GM23338 (cell line): ENCODE measurements around the gene DCAF5. TPM values are rescaled to one million over a fixed set of nuclear protein-coding genes. Genes with fewer than 3 reads are reported as not detected.

Experiments
- ATAC-seq: fragments of 200-7000 bp; cut with Tn5 transposase; 3 replicates; pipeline ENCODE4 v1.9.1; 2020
- DNase-seq: peaks from one replicate; pipeline ENCODE4 v3.0.0-alpha.2; 2015; ENCODE audit warnings: low spot score
- H2AFZ ChIP-seq: fragments of 200-600 bp; sonication (generic); 2 replicates; pipeline ENCODE4 v1.8.0; 2016; ENCODE audit warnings: antibody characterized with exemption, mild to moderate bottlenecking, moderate library complexity
- H3F3A ChIP-seq: fragments of 200-600 bp; sonication (generic); replicated peaks from 2 replicates; pipeline ENCODE4 v1.8.0; 2017; ENCODE audit warnings: antibody characterized with exemption, mixed run types, low read depth
- H3K27ac ChIP-seq: fragments of 200-600 bp; sonication (generic); 2 replicates; pipeline ENCODE4 v1.6.1; 2016; ENCODE audit warnings: low read depth
- H3K27me3 ChIP-seq: fragments of 200-600 bp; sonication (generic); 2 replicates; pipeline ENCODE4 v1.8.0; 2016; ENCODE audit warnings: mild to moderate bottlenecking, mixed run types, moderate library complexity; ENCODE audit not compliant: insufficient read depth
- H3K36me3 ChIP-seq: fragments of 200-600 bp; sonication (generic); 2 replicates; pipeline ENCODE4 v1.8.0; 2016; ENCODE audit warnings: mild to moderate bottlenecking; ENCODE audit not compliant: insufficient read depth
- H3K4me1 ChIP-seq: fragments of 200-600 bp; sonication (generic); 2 replicates; pipeline ENCODE4 v1.8.0; 2016; ENCODE audit warnings: mild to moderate bottlenecking, moderate library complexity; ENCODE audit not compliant: insufficient read depth
- H3K4me2 ChIP-seq: fragments of 200-600 bp; sonication (generic); 2 replicates; pipeline ENCODE4 v1.7.1; 2017; ENCODE audit warnings: mixed run types
- H3K4me3 ChIP-seq: fragments of 200-600 bp; sonication (generic); 2 replicates; pipeline ENCODE4 v1.6.1; 2016; ENCODE audit warnings: mixed run types
- H3K79me2 ChIP-seq: fragments of 200-600 bp; sonication (generic); replicated peaks from 2 replicates; pipeline ENCODE4 v1.8.0; 2017; ENCODE audit warnings: mild to moderate bottlenecking; ENCODE audit not compliant: insufficient read depth
- H3K9me2 ChIP-seq: fragments of 200-600 bp; sonication (generic); 2 replicates; pipeline ENCODE4 v1.8.0; 2017; ENCODE audit not compliant: insufficient read depth
- H4K20me1 ChIP-seq: fragments of 200-600 bp; sonication (generic); replicated peaks from 2 replicates; pipeline ENCODE4 v1.8.0; 2017; ENCODE audit warnings: mild to moderate bottlenecking; ENCODE audit not compliant: insufficient read depth
- H3K27ac Mint-ChIP-seq: 2 replicates; pipeline ENCODE4 v1.8.0; 2020; ENCODE audit warnings: inconsistent platforms, mild to moderate bottlenecking, moderate library complexity, mixed read lengths
- H3K27me3 Mint-ChIP-seq: 3 replicates; pipeline ENCODE4 v1.8.0; 2022; ENCODE audit warnings: low read depth, mild to moderate bottlenecking, moderate library complexity, mixed read lengths, inconsistent platforms; ENCODE audit not compliant: insufficient read depth, poor library complexity
- H3K36me3 Mint-ChIP-seq: 3 replicates; pipeline ENCODE4 v1.8.0; 2021; ENCODE audit warnings: low read depth, mild to moderate bottlenecking, inconsistent platforms, moderate library complexity, mixed read lengths
- H3K4me1 Mint-ChIP-seq: 3 replicates; pipeline ENCODE4 v1.8.0; 2020; ENCODE audit warnings: mild to moderate bottlenecking, inconsistent platforms, mixed read lengths
- H3K4me3 Mint-ChIP-seq: 3 replicates; pipeline ENCODE4 v1.8.0; 2021; ENCODE audit warnings: moderate library complexity, mild to moderate bottlenecking, inconsistent platforms, mixed read lengths
- H3K9me3 Mint-ChIP-seq: 3 replicates; pipeline ENCODE4 v1.8.0; 2020; ENCODE audit warnings: moderate library complexity, mild to moderate bottlenecking, inconsistent platforms, mixed read lengths
- CREB1 ChIP-seq: fragments of 250-450 bp; sonication (Bioruptor Pico); IDR thresholded peaks from 2 replicates; pipeline ENCODE4 v1.5.0; 2020; ENCODE audit warnings: low read depth, mild to moderate bottlenecking, moderate library complexity
- CTCF ChIP-seq, 2 experiments: fragments of 200-600 bp in 1 of 2; sonication (generic) in 1 of 2; conservative IDR thresholded peaks; 2 replicates each; pipeline versions ENCODE4 v1.5.1 to v1.6.1; 2016 to 2017; ENCODE audit warnings: antibody characterized with exemption in 2 of 2, low read depth in 2 of 2, mild to moderate bottlenecking in 2 of 2, moderate library complexity in 1 of 2
- EZH2 ChIP-seq: fragments of 200-600 bp; sonication (generic); IDR thresholded peaks from one replicate; pipeline ENCODE4 v1.8.0; 2017; ENCODE audit warnings: antibody characterized with exemption, mild to moderate bottlenecking, low read depth; ENCODE audit not compliant: unreplicated experiment
- EZH2phosphoT487 ChIP-seq: fragments of 200-600 bp; sonication (generic); IDR thresholded peaks from one replicate; pipeline ENCODE4 v1.8.1; 2018; ENCODE audit warnings: antibody characterized with exemption; ENCODE audit not compliant: unreplicated experiment
- JUNB ChIP-seq: IDR thresholded peaks from one replicate; pipeline ENCODE4 v1.6.1; 2016; ENCODE audit warnings: antibody characterized with exemption; ENCODE audit not compliant: unreplicated experiment
- NANOG ChIP-seq: IDR thresholded peaks from 2 replicates; pipeline ENCODE4 v1.6.1; 2016; ENCODE audit warnings: antibody characterized with exemption, borderline replicate concordance
- POLR2AphosphoS5 ChIP-seq: IDR thresholded peaks from 2 replicates; pipeline ENCODE4 v1.6.1; 2016; ENCODE audit warnings: antibody characterized with exemption, low read depth
- REST ChIP-seq: IDR thresholded peaks from one replicate; pipeline ENCODE4 v1.6.1; 2018; ENCODE audit warnings: antibody characterized with exemption; ENCODE audit not compliant: unreplicated experiment
- STAT1 ChIP-seq: IDR thresholded peaks from one replicate; pipeline ENCODE4 v1.6.1; 2016; ENCODE audit warnings: antibody characterized with exemption; ENCODE audit not compliant: unreplicated experiment
- ZNF114 ChIP-seq: fragments of 250-450 bp; sonication (Bioruptor Pico); IDR thresholded peaks from 2 replicates; pipeline ENCODE4 v1.5.0; 2020; ENCODE audit warnings: mild to moderate bottlenecking, moderate library complexity
- ZNF331 ChIP-seq: fragments of 250-450 bp; sonication (Bioruptor Pico); IDR thresholded peaks from 2 replicates; pipeline ENCODE4 v1.5.0; 2020; ENCODE audit warnings: low read depth, mild to moderate bottlenecking, moderate library complexity
- ZNF462 ChIP-seq: fragments of 250-450 bp; sonication (Bioruptor Pico); IDR thresholded peaks from 2 replicates; pipeline ENCODE4 v1.5.0; 2020; ENCODE audit warnings: mild to moderate bottlenecking, moderate library complexity
- polyA plus RNA-seq: library from polyadenylated mRNA; unstranded; fragments of >200 nt; fragmentation: Nextera tagmentation; extraction: Ambion mirVana; gene quantifications from 2 replicates; pipeline ENCODE4 v1.2.1, GENCODE V29; 2016
- total RNA-seq: library from RNA; depleted of rRNA; stranded (reverse); fragments of >200 nt; shearing (Covaris generic); gene quantifications from 2 replicates; pipeline ENCODE4 v1.2.3, GENCODE V29; 2014
- TF ChIP-seq, protein P1 (sequence below): IDR thresholded peaks from 2 replicates; pipeline ENCODE4 v1.6.1; 2016; ENCODE audit warnings: antibody characterized with exemption

Gene DCAF5
- total and polyA plus RNA-seq, 2 experiments from 2014 or later = 14.0 to 15.2 TPM

DNA sequence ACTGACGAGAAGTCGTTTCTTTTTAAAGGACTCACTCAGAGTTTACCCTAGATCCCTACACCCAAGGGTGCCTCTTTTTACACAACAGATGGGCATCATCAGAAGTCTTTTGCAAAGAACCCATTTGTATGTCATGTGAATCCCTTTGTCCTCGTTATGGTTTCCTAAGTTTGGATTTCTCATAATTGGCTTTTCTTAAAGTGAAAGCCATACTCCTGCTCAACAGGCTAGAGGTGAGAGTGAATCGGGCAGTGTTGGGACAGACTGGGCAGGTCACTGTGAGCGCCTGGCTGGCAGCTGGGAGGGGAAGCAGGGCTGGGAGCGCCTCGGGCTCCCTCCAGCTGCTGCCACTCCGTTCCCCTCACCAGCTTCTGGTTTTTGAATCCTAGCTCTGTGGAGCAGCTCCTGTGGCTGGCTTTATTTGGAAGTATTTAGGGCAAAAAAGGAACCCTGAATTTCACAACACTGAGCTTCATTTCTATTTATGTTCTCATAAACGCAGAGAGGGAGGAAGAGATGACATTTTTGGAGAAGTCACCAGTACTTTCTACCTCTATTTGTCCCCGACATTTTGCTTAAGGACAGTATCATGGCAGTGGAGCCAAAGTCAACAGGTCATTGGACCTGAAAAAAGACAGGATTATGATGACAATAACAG is 110.0 kb downstream of the DCAF5 start:
- H3K4me1 Mint-ChIP-seq = peaks cover 47% of the 10 kb centered on the region
- H4K20me1 ChIP-seq = no peaks in the 10 kb centered on the region

More for the DNA sequence above, 110.0 kb downstream of the DCAF5 start:
- 0 out of 2 replicates have a peak, but pooled peaks cover 3% of the 10 kb centered on the region for H3F3A ChIP-seq
- H3K79me2 ChIP-seq = no peaks in the 10 kb centered on the region
- H3K27me3 Mint-ChIP-seq = peaks cover 12% of the 10 kb centered on the region
- no peak overlapping the region for H3K4me3 ChIP-seq
- no peak overlapping the region for H3K27ac ChIP-seq
- no peaks in the 10 kb centered on the region for H3K9me3 Mint-ChIP-seq
- no peaks in the 10 kb centered on the region for H3K27me3 ChIP-seq
- TF ChIP-seq ZNF114 (CRISPR knock-in tag) (no peak), CREB1 (CRISPR knock-in tag) (no peak), ZNF331 (CRISPR knock-in tag) (no peak), NANOG (no peak), CTCF (conservative IDR thresholded peaks at IDR 0.05; ENCODE audit: low read depth in 2 of 2) (no peak), EZH2 (no peak), POLR2AphosphoS5 (no peak), REST (no peak), EZH2phosphoT487 (no peak), ZNF462 (CRISPR knock-in tag) (no peak), STAT1 (no peak), JUNB (no peak)
- TF ChIP-seq, protein P1, sequence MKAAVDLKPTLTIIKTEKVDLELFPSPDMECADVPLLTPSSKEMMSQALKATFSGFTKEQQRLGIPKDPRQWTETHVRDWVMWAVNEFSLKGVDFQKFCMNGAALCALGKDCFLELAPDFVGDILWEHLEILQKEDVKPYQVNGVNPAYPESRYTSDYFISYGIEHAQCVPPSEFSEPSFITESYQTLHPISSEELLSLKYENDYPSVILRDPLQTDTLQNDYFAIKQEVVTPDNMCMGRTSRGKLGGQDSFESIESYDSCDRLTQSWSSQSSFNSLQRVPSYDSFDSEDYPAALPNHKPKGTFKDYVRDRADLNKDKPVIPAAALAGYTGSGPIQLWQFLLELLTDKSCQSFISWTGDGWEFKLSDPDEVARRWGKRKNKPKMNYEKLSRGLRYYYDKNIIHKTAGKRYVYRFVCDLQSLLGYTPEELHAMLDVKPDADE = no peak
- H3K27ac Mint-ChIP-seq = no peak overlapping the region
- H3K9me2 ChIP-seq = peaks cover 3% of the 10 kb centered on the region; the same call in 1 of the 2 replicates
- H3K36me3 Mint-ChIP-seq = no peaks in the 10 kb centered on the region
- no peak overlapping the region for H3K4me2 ChIP-seq
- H3K4me1 ChIP-seq = peaks cover 25% of the 10 kb centered on the region
- ATAC-seq (peak; percentile 18; the same call in 2 of the 3 replicates), DNase-seq (no peak)
- no peak overlapping the region for H2AFZ ChIP-seq
- no peak overlapping the region for H3K4me3 Mint-ChIP-seq
- H3K36me3 ChIP-seq = no peaks in the 10 kb centered on the region
